Measurements from ENCODE around the gene MYO18B. TPM values are rescaled to one million over a fixed set of nuclear protein-coding genes. Genes with fewer than 3 reads are reported as not detected.

MYO18B gene
- total and polyA plus RNA-seq, 2 donors (not counting 3 experiments of a cell fraction or from before 2014, with no cell fraction given), result 0.01 TPM; not detected in 1

DNA sequence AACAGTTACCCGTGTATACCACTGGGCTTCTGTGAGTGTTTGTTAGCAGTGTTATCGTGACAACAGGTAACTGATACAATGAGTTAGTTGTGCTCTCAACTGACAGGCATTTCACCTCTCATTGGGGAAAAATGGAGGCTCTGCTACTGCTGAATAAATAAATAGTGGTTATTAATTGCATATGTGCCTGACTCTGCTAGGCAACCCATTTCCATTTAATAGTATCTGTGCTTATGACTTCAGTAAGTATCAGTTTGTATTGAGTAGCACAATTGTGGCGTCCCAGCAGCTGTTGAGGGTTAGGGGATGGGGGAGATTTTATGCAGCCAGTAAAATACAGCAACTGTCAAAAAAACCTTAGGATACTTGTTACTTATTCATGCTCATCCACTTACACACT lies 303.9 kb downstream of the MYO18B start:
- dilution Hi-C loops (cut with MboI; ENCODE audit: extremely low pct_ligation_motif_present, low sequenced_read_pairs) (no loop called here), intact Hi-C loops (cut with micrococcal nuclease) (no loop called here)
- Histone ChIP-seq H4K20me1 (replicated peaks; ENCODE audit: control insufficient read depth, extremely low read depth, insufficient read depth, low read length) (no peaks in the 10 kb centered on the region), H3K36me3 (ENCODE audit: control insufficient read depth in 2 of 2, extremely low read depth in 1 of 2, insufficient read depth in 2 of 2, low read length in 2 of 2) (no peaks in the 10 kb centered on the region), H3K27me3 (ENCODE audit: control insufficient read depth in 2 of 2, insufficient read depth in 2 of 2, low read length in 2 of 2) (no peaks in the 10 kb centered on the region), H3K4me3 (replicated peaks in 1 of 3; ENCODE audit: insufficient read depth in 1 of 3, low read depth in 1 of 3, low read length in 3 of 3) (no peak overlapping the region), H3K9me3 (replicated peaks; ENCODE audit: control insufficient read depth, insufficient read depth, low read length) (peaks cover 9% of the 10 kb centered on the region), H3K9me1 (replicated peaks; ENCODE audit: control insufficient read depth, extremely low read depth, insufficient read depth, low read length) (no peaks in the 10 kb centered on the region), H2AFZ (ENCODE audit: low read depth, low read length) (no peak overlapping the region), H3K4me1 (ENCODE audit: control insufficient read depth, extremely low read depth, insufficient read depth, low read length) (no peaks in the 10 kb centered on the region), H3K27ac (ENCODE audit: insufficient read depth, low read depth, low read length) (no peak overlapping the region), H3K79me2 (ENCODE audit: control insufficient read depth, insufficient read depth, low read length) (no peaks in the 10 kb centered on the region), H3K4me2 (ENCODE audit: insufficient read depth, low read length) (no peak overlapping the region), H3K9ac (replicated peaks; ENCODE audit: extremely low read depth, insufficient read depth, low read length) (no peak overlapping the region)
- no peak for DNase-seq (ENCODE audit: low read depth, low spot score)
- TF ChIP-seq JUN (IDR thresholded peaks at IDR 0.05; ENCODE audit: borderline replicate concordance, insufficient read depth, insufficient read length, low read depth), result no peak
- TF ChIP-seq, protein P1, sequence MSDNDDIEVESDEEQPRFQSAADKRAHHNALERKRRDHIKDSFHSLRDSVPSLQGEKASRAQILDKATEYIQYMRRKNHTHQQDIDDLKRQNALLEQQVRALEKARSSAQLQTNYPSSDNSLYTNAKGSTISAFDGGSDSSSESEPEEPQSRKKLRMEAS (IDR thresholded peaks at IDR 0.05; ENCODE audit: insufficient read depth, insufficient read length), result no peak
- TF ChIP-seq, protein P2, sequence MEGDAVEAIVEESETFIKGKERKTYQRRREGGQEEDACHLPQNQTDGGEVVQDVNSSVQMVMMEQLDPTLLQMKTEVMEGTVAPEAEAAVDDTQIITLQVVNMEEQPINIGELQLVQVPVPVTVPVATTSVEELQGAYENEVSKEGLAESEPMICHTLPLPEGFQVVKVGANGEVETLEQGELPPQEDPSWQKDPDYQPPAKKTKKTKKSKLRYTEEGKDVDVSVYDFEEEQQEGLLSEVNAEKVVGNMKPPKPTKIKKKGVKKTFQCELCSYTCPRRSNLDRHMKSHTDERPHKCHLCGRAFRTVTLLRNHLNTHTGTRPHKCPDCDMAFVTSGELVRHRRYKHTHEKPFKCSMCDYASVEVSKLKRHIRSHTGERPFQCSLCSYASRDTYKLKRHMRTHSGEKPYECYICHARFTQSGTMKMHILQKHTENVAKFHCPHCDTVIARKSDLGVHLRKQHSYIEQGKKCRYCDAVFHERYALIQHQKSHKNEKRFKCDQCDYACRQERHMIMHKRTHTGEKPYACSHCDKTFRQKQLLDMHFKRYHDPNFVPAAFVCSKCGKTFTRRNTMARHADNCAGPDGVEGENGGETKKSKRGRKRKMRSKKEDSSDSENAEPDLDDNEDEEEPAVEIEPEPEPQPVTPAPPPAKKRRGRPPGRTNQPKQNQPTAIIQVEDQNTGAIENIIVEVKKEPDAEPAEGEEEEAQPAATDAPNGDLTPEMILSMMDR (IDR thresholded peaks at IDR 0.05; ENCODE audit: extremely low read depth in 1 of 2, insufficient read depth in 1 of 2, low read depth in 1 of 2, low read length in 2 of 2), result no peak
- no peak for TF ChIP-seq MYC (IDR thresholded peaks at IDR 0.05; ENCODE audit: low read depth, low read length)
- TF ChIP-seq EZH2 (IDR thresholded peaks at IDR 0.05; ENCODE audit: borderline replicate concordance, low read depth, low read length, severe bottlenecking), result no peak
- TF ChIP-seq POLR2AphosphoS5 (IDR thresholded peaks at IDR 0.05; ENCODE audit: insufficient read depth, low read depth, low read length), result no peak
- TF ChIP-seq POLR2A (IDR thresholded peaks at IDR 0.05; ENCODE audit: low read depth, low read length), result no peak
- TF ChIP-seq GATA2 (IDR thresholded peaks at IDR 0.05; ENCODE audit: insufficient read depth, insufficient read length, low read depth, low read length), result no peak
- no peak for TF ChIP-seq FOS (IDR thresholded peaks at IDR 0.05; ENCODE audit: borderline replicate concordance, insufficient read depth, low read length)
- ChIA-PET POLR2A (no interaction called here), CTCF (no interaction called here)
- FAIRE-seq, result no peak
- BruUV-seq (replicated peaks), result no TSS peak

Measured in endothelial cell of umbilical vein (primary cell).